ENCODE data around the gene ZNF331.

DNA sequence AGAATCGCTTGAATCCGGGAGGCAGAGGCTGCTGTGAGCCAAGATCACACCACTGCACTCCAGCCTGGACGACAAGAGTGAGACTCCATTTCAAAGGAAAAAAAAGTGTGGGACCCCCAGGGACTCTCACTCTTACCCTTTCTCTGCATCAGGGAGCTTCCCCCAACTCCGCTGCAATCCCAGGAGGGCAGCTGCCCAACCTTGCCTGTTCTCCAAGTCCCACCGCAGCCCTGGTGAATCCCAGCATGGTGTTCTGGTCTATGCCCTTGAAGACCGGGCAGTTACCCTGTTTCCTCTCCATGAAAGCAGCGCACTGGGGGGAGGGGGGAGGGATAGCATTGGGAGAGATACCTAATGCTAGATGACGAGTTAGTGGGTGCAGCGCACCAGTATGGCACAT lies 58.1 kb downstream of the ZNF331 start:
- TF ChIP-seq, protein P1, sequence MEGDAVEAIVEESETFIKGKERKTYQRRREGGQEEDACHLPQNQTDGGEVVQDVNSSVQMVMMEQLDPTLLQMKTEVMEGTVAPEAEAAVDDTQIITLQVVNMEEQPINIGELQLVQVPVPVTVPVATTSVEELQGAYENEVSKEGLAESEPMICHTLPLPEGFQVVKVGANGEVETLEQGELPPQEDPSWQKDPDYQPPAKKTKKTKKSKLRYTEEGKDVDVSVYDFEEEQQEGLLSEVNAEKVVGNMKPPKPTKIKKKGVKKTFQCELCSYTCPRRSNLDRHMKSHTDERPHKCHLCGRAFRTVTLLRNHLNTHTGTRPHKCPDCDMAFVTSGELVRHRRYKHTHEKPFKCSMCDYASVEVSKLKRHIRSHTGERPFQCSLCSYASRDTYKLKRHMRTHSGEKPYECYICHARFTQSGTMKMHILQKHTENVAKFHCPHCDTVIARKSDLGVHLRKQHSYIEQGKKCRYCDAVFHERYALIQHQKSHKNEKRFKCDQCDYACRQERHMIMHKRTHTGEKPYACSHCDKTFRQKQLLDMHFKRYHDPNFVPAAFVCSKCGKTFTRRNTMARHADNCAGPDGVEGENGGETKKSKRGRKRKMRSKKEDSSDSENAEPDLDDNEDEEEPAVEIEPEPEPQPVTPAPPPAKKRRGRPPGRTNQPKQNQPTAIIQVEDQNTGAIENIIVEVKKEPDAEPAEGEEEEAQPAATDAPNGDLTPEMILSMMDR (conservative IDR thresholded peaks at IDR 0.05; ENCODE audit: low read length): no peak
- no peak for TF ChIP-seq EZH2phosphoT487 (IDR thresholded peaks at IDR 0.05; ENCODE audit: borderline replicate concordance)

Measured in Loucy (cell line).